HEK293 (cell line): ENCODE results near the gene PLEKHA4.

Experiments used
- HOXC10 ChIP-seq: sonication (generic); formaldehyde crosslinking; IDR thresholded peaks from 2 replicates; pipeline ENCODE4 v1.8.1; 2023; ENCODE audit warnings: mild to moderate bottlenecking, missing genetic modification reagents
- MEIS1 ChIP-seq: sonication (generic); formaldehyde crosslinking; IDR thresholded peaks from 2 replicates; pipeline ENCODE4 v1.8.1; 2022; ENCODE audit warnings: missing genetic modification reagents, mild to moderate bottlenecking, borderline replicate concordance
- YY1 ChIP-seq: fragments of 450-650 bp; formaldehyde crosslinking; IDR thresholded peaks from 2 replicates; pipeline ENCODE4 v1.5.1; 2018; ENCODE audit warnings: missing biosample characterization, missing genetic modification characterization
- ZEB2 ChIP-seq: fragments of 450-650 bp; formaldehyde crosslinking; IDR thresholded peaks from 2 replicates; pipeline ENCODE4 v1.5.1; 2016; ENCODE audit warnings: missing biosample characterization, missing genetic modification characterization
- ZNF112 ChIP-seq: fragments of 450-650 bp; formaldehyde crosslinking; IDR thresholded peaks from 2 replicates; pipeline ENCODE4 v1.5.0; 2017; ENCODE audit warnings: missing biosample characterization, missing genetic modification characterization
- ZNF121 ChIP-seq: fragments of 450-650 bp; formaldehyde crosslinking; IDR thresholded peaks from 2 replicates; pipeline ENCODE4 v1.5.1; 2016; ENCODE audit warnings: missing biosample characterization, missing genetic modification characterization
- ZNF335 ChIP-seq: fragments of 450-650 bp; formaldehyde crosslinking; conservative IDR thresholded peaks from 2 replicates; pipeline ENCODE4 v1.5.1; 2016; ENCODE audit warnings: missing biosample characterization, missing genetic modification characterization
- ZNF521 ChIP-seq: fragments of 450-650 bp; formaldehyde crosslinking; IDR thresholded peaks from 2 replicates; pipeline ENCODE4 v1.5.1; 2017; ENCODE audit warnings: missing biosample characterization, mild to moderate bottlenecking, missing genetic modification characterization
- ZNF707 ChIP-seq: fragments of 450-650 bp; formaldehyde crosslinking; IDR thresholded peaks from 2 replicates; pipeline ENCODE4 v1.5.1; 2016; ENCODE audit warnings: missing biosample characterization, missing genetic modification characterization
- TF ChIP-seq, protein P1 (sequence below): fragments of 450-650 bp; formaldehyde crosslinking; IDR thresholded peaks from 2 replicates; pipeline ENCODE4 v1.5.1; 2016; ENCODE audit warnings: missing biosample characterization, missing genetic modification characterization
- TF ChIP-seq, protein P2 (sequence below): fragments of 450-650 bp; formaldehyde crosslinking; IDR thresholded peaks from 2 replicates; pipeline ENCODE4 v1.5.1; 2017; ENCODE audit warnings: missing biosample characterization, missing genetic modification characterization

DNA sequence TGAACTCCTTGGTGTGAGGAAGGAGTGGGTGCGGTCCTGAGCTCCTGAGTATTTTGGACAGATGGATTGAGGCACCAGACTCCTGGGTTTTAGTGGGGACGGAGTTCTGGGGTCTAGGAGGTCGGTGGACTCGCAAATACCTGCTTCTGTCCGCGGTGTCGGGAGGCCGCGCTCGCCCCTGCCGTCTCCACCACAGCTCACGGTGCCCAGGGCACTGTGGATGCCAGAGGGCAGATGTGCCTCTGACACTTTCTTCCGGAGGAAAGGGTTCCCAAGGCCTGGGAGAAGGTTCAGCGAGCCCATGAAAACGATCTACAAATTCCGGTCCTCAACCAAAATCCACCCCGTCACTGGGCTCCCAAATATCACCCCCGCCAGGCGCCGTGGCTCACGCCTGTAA is 26.8 kb upstream of the PLEKHA4 start:
- TF ChIP-seq ZNF335 (no peak), YY1 (no peak), MEIS1 (CRISPR knock-in tag) (no peak), ZNF521 (tag by site-specific recombination) (no peak), ZNF121 (tag by site-specific recombination) (no peak), ZEB2 (tag by site-specific recombination) (no peak), ZNF707 (tag by site-specific recombination) (no peak), ZNF112 (tag by site-specific recombination) (no peak), HOXC10 (CRISPR knock-in tag) (no peak)
- TF ChIP-seq, protein P1, sequence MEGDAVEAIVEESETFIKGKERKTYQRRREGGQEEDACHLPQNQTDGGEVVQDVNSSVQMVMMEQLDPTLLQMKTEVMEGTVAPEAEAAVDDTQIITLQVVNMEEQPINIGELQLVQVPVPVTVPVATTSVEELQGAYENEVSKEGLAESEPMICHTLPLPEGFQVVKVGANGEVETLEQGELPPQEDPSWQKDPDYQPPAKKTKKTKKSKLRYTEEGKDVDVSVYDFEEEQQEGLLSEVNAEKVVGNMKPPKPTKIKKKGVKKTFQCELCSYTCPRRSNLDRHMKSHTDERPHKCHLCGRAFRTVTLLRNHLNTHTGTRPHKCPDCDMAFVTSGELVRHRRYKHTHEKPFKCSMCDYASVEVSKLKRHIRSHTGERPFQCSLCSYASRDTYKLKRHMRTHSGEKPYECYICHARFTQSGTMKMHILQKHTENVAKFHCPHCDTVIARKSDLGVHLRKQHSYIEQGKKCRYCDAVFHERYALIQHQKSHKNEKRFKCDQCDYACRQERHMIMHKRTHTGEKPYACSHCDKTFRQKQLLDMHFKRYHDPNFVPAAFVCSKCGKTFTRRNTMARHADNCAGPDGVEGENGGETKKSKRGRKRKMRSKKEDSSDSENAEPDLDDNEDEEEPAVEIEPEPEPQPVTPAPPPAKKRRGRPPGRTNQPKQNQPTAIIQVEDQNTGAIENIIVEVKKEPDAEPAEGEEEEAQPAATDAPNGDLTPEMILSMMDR (tag by site-specific recombination) = no peak
- TF ChIP-seq, protein P2, sequence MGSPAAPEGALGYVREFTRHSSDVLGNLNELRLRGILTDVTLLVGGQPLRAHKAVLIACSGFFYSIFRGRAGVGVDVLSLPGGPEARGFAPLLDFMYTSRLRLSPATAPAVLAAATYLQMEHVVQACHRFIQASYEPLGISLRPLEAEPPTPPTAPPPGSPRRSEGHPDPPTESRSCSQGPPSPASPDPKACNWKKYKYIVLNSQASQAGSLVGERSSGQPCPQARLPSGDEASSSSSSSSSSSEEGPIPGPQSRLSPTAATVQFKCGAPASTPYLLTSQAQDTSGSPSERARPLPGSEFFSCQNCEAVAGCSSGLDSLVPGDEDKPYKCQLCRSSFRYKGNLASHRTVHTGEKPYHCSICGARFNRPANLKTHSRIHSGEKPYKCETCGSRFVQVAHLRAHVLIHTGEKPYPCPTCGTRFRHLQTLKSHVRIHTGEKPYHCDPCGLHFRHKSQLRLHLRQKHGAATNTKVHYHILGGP (tag by site-specific recombination) = no peak
